Measurements from ENCODE around the gene KNSTRN. TPM values are rescaled to one million over a fixed set of nuclear protein-coding genes. Genes with fewer than 3 reads are reported as not detected.
A peak's percentile ranks its signal among the peaks of the same experiment; 100 is the strongest.

Gene KNSTRN, protein sequence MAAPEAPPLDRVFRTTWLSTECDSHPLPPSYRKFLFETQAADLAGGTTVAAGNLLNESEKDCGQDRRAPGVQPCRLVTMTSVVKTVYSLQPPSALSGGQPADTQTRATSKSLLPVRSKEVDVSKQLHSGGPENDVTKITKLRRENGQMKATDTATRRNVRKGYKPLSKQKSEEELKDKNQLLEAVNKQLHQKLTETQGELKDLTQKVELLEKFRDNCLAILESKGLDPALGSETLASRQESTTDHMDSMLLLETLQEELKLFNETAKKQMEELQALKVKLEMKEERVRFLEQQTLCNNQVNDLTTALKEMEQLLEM
- 176 and 184 TPM in 2 replicates for polyA plus RNA-seq (2014; cell fraction: cytosol; rRNA removed)
- polyA plus RNA-seq (2014; cell fraction: nucleus; rRNA removed): 115 and 116 TPM in 2 replicates

GRCh38 chr15:40382580-40383456 is at the start of gene KNSTRN:
KNSTRN (plus strand) TSS chr15:40382721; CDS start chr15:40382836, 115 bp downstream.
- DNase-seq (ENCODE audit: low spot score): peak; percentile 93

DNA sequence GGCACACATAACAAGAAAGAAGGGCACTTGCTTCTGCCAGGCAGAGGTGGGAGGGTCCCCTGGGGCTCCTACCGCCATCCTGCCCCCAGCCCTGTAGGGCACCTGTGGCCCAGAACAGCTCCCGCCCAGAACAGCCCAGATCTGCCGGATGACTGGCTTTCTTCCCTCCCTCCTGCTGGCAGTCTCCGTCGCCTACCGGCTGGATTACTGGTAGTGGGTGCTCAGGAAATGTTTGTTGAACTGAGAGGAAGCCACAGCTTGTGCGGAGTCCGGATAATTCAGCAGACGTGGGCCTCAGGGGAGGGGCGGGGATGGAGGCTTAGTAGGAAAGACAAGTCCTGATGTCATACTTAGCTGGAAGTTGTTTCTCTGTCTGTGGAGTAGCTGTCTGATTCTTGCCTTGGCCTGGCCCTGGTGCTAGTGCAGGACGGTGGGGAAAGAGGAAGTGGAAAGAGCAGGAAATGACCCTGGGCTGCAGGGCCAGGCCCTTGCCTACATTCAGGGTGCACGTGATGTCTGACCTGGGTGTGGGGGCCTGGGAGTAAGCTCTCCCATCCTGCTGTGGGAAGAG is 48.5 kb upstream of the KNSTRN start:
- no peak for DNase-seq (ENCODE audit: low spot score)

- no peak for DNase-seq (ENCODE audit: low spot score)
Observed at GRCh38 chr15:40334541-40334940, 48.0 kb upstream of the KNSTRN start.

- no peak for DNase-seq (ENCODE audit: low spot score)
Observed at GRCh38 chr15:40334941-40335795, 47.4 kb upstream of the KNSTRN start.

- DNase-seq (ENCODE audit: low spot score): no peak
Observed at GRCh38 chr15:40335938-40336743, 46.4 kb upstream of the KNSTRN start.

GRCh38 chr15:40336744-40337122 is 45.8 kb upstream of the KNSTRN start:
- DNase-seq (ENCODE audit: low spot score): no peak

DNA sequence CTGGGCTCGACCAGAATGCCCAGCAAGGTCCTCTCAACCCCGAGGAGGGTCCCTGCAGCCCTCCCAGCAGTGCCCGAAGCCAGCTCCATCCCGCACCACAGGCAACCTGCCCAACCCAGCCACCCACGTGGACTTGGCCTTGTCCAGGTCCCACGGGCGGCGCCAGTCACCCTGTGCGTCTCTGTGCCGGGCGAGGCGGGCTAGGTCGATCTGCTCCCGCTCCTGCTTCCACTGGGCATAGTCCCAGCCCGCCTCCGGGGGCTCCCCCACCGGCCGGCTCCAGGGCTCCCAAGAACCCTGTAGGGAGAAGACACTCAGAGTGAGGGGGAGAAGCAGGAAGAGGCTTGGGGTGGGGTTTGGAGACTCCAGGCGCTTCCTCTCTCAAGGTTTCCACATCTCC is 44.9 kb upstream of the KNSTRN start:
- no peak for DNase-seq (ENCODE audit: low spot score)

- peak; percentile 85 for DNase-seq (ENCODE audit: low spot score)
Observed at GRCh38 chr15:40338041-40338657, 44.4 kb upstream of the KNSTRN start.

DNA sequence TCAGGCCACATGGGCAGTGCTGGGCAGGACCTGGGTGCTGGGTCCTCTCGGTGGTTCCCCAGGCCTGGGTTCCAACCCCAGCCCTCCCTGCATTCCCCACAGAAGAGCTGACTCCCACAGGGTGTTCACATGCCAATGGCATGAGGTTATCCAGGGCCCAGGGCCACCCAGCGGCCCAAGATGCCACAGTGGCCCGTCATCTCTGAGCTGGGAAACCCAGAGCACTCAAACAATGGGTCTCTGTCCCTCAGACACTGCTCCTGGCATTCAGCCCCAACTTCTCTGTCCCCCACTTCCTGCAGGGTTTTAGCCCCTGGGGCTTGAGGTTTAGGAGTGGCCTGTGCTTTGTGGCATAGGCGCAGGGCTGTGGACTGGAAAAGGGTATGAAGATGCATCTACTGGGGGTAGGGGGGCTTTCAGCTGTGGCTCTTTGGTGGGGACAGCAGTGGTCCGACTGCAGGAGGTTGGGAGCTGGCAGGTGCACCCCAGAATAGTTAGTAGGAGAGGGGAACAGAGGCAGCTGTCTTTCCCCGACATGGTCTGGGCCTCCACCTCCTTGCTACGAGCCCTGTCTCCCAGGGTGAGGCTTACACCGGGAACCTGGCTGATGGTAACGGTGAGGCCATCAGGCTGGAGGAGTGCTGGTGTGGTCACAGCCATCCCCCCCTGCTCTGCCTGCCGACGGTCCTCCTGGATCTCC is 43.5 kb upstream of the KNSTRN start:
- no peak for DNase-seq (ENCODE audit: low spot score)

DNA sequence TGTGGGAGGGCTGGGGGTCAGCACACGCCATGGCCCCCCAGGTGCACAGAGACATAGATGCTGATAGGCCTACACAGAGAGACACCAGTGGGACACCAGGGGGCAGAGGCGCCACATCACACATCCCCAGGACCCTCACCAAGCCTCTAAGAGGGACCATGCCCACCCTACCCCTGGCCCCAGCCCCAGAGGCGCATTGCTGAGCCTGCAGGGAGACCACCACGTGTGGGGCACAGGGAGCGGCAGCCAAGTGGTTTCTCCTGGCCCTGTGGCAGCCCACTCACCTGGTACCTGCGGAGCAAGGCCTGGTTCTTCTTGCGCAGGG is 42.9 kb upstream of the KNSTRN start:
- DNase-seq (ENCODE audit: low spot score): peak; percentile 66

DNA sequence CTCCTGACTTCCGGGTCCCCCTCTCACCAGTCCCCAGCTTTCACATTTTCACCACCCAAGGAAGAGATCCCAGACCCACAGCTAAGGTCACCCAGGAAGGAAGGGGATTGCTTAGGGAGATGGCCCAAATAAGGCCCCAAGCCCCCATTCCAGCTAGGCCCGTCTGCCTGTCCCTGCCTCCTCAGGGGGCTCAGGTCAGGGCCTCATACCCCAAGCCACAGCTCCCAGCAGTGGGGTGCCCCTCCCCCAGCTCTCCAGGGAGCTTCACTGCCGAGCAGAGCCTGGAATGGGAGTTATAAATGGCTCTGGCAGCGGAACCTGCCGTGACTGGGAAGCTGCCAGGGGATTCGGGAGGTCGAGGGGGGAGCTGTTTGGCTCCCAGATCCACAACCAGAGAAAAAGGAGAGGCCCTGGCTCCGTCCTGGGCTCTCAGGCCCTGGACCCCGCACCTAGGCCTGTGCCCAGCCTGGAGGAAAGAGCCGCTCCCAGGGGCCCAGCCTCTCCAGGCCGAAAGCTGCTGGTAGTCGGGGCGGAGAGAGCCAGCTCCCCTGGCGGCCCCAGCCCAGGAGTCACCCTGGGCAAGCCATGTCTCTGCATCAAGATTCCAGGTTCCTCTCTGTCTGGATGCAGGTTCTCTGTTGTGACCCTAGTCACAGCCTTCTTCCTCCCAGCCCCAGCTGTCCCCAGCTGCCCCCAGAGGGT is 42.3 kb upstream of the KNSTRN start:
- peak; percentile 65 for DNase-seq (ENCODE audit: low spot score)

DNA sequence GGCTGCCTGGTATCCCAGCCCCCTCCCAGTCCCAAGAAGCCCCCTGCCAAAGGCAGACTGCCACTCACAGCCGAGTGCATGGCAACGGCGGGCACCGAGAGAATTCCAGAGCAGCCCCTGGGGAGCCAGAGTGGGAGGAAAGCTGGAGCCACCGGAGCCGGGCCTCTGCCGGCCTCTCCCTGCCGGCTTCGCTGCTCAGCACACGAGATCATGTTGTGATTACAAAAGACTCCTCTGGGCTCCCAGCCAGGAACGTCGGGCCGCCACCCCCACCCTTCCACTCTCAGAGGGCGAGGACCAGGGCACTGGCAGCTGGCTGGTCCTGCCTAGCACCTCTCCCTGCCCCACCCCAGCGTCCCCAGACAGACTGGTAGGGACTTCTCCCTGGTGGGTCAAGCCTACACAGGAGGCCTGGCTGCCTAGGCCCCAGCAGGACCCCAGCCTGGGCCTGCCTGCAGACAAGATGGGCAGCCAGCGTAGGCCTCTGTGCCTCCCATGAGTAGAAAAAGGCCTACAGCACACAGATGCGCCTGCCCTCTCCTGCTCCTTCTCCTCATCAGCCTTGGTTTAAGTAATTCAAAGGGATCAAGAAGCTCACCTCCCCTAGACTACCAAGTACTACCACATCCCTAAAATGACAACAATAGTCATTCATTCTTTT is 41.7 kb upstream of the KNSTRN start, which contains the start of gene CCDC9B:
Gene CCDC9B, minus strand, starts transcription at position 200 of the 661 bp plus-strand sequence. Its CDS starts 120 bp downstream, at position 80.
- peak; percentile 68 for DNase-seq (ENCODE audit: low spot score)

- DNase-seq (ENCODE audit: low spot score): no peak
Observed at GRCh38 chr15:40342416-40343320, 39.9 kb upstream of the KNSTRN start.

DNA sequence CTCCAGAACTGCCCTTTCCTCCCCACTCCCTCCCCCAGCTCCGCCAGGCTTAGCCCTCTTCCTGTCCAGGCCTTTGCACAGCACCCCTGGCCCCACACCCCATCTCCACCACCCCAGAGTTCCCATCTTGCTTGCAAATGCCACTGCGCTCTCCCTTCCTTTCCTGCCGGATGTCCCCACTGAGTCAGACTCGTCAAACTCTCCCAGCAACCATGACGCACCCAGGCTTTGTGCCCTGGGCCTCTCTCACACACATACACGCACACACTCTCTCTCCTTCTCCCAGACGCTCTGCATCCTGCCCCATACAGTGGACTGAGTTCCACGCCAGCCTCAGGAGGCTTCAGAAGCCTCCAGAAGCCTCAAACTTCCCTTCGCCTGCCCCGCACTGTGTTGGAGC is 39.0 kb upstream of the KNSTRN start:
- no peak for DNase-seq (ENCODE audit: low spot score)

- no peak for DNase-seq (ENCODE audit: low spot score)
Observed at GRCh38 chr15:40344217-40344616, 38.3 kb upstream of the KNSTRN start.

DNA sequence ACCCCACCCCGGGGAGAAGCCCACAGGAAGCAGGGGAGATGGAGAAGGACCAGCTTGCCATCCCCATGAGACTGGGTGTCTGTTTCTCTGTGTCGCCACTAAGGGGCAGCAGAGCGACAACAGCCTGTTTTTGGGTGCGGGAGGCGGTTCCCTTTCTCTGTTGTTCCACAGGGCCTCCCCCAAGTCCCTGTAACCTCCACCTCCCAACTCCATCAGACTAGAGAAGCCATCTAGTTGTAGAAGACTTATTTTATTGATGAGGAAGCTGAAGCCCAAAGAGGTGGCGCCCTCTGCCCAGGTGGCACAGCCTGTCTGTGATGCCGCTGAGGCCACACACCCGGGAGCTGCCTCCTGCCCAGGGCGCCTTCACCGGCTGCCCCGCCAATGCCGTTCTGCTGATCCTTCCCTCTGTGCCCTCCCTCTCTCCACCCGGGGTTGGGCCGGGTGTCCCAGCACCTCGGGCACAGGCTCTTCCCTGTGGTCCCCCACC is 37.8 kb upstream of the KNSTRN start:
- DNase-seq (ENCODE audit: low spot score): peak; percentile 70
